Peyer's patch (tissue), 4 donors: ENCODE data around the gene VWA5A.

Source experiments
- POLR2A ChIP-seq, 2 donors: fragments of 450-650 bp; IDR thresholded peaks; one replicate each; pipeline ENCODE4 v1.5.1; 2017; ENCODE audit warnings: antibody characterized with exemption in 2 of 2, mild to moderate bottlenecking in 2 of 2, moderate library complexity in 2 of 2
- TF ChIP-seq, protein P1 (sequence below), 6 experiments: fragments of 450-650 bp in 4 of 6; fragments of 200-600 bp in 2 of 6; sonication (generic) in 1 of 6; IDR thresholded peaks; one replicate each; pipeline ENCODE4 v1.5.1; 2017 to 2019; ENCODE audit warnings: antibody characterized with exemption in 6 of 6, mild to moderate bottlenecking in 3 of 6, moderate library complexity in 1 of 6

DNA sequence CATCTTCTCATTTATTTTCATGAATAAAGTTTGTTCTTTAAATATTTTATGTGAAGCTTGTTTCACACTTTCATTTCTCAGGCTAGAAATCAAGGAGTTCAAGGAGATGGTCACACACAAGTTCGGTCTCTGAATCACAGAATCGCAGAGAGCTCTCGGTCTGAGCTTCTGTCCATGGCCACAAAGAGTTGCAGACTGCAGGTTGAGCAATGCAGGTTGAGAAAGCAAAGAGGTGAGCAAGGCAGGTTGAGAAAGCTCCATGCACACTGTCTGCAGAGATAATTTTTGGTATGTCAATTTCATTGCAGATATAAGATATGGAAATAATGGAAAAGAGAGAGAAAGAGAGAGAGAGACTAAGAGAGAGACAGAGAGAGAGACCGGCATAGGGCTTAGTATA, 32.9 kb upstream of the VWA5A start:
- TF ChIP-seq, protein P1, sequence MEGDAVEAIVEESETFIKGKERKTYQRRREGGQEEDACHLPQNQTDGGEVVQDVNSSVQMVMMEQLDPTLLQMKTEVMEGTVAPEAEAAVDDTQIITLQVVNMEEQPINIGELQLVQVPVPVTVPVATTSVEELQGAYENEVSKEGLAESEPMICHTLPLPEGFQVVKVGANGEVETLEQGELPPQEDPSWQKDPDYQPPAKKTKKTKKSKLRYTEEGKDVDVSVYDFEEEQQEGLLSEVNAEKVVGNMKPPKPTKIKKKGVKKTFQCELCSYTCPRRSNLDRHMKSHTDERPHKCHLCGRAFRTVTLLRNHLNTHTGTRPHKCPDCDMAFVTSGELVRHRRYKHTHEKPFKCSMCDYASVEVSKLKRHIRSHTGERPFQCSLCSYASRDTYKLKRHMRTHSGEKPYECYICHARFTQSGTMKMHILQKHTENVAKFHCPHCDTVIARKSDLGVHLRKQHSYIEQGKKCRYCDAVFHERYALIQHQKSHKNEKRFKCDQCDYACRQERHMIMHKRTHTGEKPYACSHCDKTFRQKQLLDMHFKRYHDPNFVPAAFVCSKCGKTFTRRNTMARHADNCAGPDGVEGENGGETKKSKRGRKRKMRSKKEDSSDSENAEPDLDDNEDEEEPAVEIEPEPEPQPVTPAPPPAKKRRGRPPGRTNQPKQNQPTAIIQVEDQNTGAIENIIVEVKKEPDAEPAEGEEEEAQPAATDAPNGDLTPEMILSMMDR (IDR thresholded peaks at IDR 0.05) = no peak
- no peak for TF ChIP-seq POLR2A (IDR thresholded peaks at IDR 0.05)
